ENCODE measurements around the gene CABP2.

- TF ChIP-seq CTCF (conservative IDR thresholded peaks at IDR 0.05 in 1 of 2, IDR thresholded peaks at IDR 0.05 in 1 of 2; ENCODE audit: low read depth in 1 of 2, low read length in 2 of 2) (no peak), EZH2 (IDR thresholded peaks at IDR 0.05; ENCODE audit: low read length, missing control alignments) (no peak)
Measured at GRCh38 chr11:67519726-67520125, 3.5 kb downstream of the CABP2 start.

All from fibroblast of lung (primary cell).